ENCODE measurements around the gene C3orf18. TPM values are rescaled to one million over a fixed set of nuclear protein-coding genes. Genes with fewer than 3 reads are reported as not detected.
A peak's percentile ranks its signal among the peaks of the same experiment; 100 is the strongest.

C3orf18 gene
- polyA plus RNA-seq, 1 donor from 2014 or later: 39.9 TPM

GRCh38 chr3:50572158-50572557 is 4.6 kb upstream of the C3orf18 start:
- H4K20me1 ChIP-seq (ENCODE audit: insufficient read depth): no peaks in the 10 kb centered on the region
- H3K9me2 ChIP-seq (ENCODE audit: insufficient read depth, low read length): no peaks in the 10 kb centered on the region
- H3K36me3 ChIP-seq (ENCODE audit: insufficient read depth, low read length): no peaks in the 10 kb centered on the region
- H3K79me2 ChIP-seq (replicated peaks; ENCODE audit: insufficient read depth, low read length): no peaks in the 10 kb centered on the region
- H3K9me3 ChIP-seq (ENCODE audit: low read length): no peaks in the 10 kb centered on the region
- TF ChIP-seq EP300 (conservative IDR thresholded peaks at IDR 0.05; ENCODE audit: poor library complexity, severe bottlenecking): no peak
- peak; percentile 6 for TF ChIP-seq SMC3 (conservative IDR thresholded peaks at IDR 0.05; ENCODE audit: poor library complexity)
- no peak for TF ChIP-seq POLR2AphosphoS5 (IDR thresholded peaks at IDR 0.05)
- TF ChIP-seq CTCF (IDR thresholded peaks at IDR 0.05; ENCODE audit: poor library complexity, severe bottlenecking): peak; percentile 50
- TF ChIP-seq, protein P1, sequence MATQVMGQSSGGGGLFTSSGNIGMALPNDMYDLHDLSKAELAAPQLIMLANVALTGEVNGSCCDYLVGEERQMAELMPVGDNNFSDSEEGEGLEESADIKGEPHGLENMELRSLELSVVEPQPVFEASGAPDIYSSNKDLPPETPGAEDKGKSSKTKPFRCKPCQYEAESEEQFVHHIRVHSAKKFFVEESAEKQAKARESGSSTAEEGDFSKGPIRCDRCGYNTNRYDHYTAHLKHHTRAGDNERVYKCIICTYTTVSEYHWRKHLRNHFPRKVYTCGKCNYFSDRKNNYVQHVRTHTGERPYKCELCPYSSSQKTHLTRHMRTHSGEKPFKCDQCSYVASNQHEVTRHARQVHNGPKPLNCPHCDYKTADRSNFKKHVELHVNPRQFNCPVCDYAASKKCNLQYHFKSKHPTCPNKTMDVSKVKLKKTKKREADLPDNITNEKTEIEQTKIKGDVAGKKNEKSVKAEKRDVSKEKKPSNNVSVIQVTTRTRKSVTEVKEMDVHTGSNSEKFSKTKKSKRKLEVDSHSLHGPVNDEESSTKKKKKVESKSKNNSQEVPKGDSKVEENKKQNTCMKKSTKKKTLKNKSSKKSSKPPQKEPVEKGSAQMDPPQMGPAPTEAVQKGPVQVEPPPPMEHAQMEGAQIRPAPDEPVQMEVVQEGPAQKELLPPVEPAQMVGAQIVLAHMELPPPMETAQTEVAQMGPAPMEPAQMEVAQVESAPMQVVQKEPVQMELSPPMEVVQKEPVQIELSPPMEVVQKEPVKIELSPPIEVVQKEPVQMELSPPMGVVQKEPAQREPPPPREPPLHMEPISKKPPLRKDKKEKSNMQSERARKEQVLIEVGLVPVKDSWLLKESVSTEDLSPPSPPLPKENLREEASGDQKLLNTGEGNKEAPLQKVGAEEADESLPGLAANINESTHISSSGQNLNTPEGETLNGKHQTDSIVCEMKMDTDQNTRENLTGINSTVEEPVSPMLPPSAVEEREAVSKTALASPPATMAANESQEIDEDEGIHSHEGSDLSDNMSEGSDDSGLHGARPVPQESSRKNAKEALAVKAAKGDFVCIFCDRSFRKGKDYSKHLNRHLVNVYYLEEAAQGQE (IDR thresholded peaks at IDR 0.05; ENCODE audit: borderline replicate concordance): no peak
- TF ChIP-seq RAD21 (conservative IDR thresholded peaks at IDR 0.05): peak; percentile 49
- TF ChIP-seq EZH2 (IDR thresholded peaks at IDR 0.05; ENCODE audit: borderline replicate concordance, insufficient read depth, low read length, poor library complexity, severe bottlenecking): no peak
- no peak overlapping the region for H3K4me2 ChIP-seq (ENCODE audit: low read length)
- no peak overlapping the region for H3K4me3 ChIP-seq (ENCODE audit: low read length)
- no peak overlapping the region for H2AFZ ChIP-seq (ENCODE audit: low read depth, low read length)
- H3K27ac ChIP-seq (ENCODE audit: low read length): no peak overlapping the region
- no peak overlapping the region for H3K9ac ChIP-seq (ENCODE audit: low read length)
- H3K27me3 ChIP-seq (ENCODE audit: insufficient read depth, low read depth, low read length): no peaks in the 10 kb centered on the region
- H3F3A ChIP-seq (ENCODE audit: insufficient read depth, low read length, poor library complexity, severe bottlenecking): no peaks in the 10 kb centered on the region

- no peaks in the 10 kb centered on the region for H3K36me3 ChIP-seq (ENCODE audit: insufficient read depth, low read length)
- no peak overlapping the region for H3K4me2 ChIP-seq (ENCODE audit: low read length)
- H3K79me2 ChIP-seq (replicated peaks; ENCODE audit: insufficient read depth, low read length): no peaks in the 10 kb centered on the region
- TF ChIP-seq EZH2 (IDR thresholded peaks at IDR 0.05; ENCODE audit: borderline replicate concordance, insufficient read depth, low read length, poor library complexity, severe bottlenecking) (no peak), POLR2AphosphoS5 (IDR thresholded peaks at IDR 0.05) (no peak), TAF1 (IDR thresholded peaks at IDR 0.05; ENCODE audit: low read depth) (no peak), MXI1 (conservative IDR thresholded peaks at IDR 0.05; ENCODE audit: poor library complexity, severe bottlenecking) (no peak), CTCF (IDR thresholded peaks at IDR 0.05; ENCODE audit: poor library complexity, severe bottlenecking) (no peak), EP300 (conservative IDR thresholded peaks at IDR 0.05; ENCODE audit: poor library complexity, severe bottlenecking) (no peak), RAD21 (conservative IDR thresholded peaks at IDR 0.05) (no peak), SMC3 (conservative IDR thresholded peaks at IDR 0.05; ENCODE audit: poor library complexity) (no peak)
- TF ChIP-seq, protein P1 (IDR thresholded peaks at IDR 0.05; ENCODE audit: borderline replicate concordance): no peak
- no peak overlapping the region for H2AFZ ChIP-seq (ENCODE audit: low read depth, low read length)
- H3K27me3 ChIP-seq (ENCODE audit: insufficient read depth, low read depth, low read length): no peaks in the 10 kb centered on the region
- no peaks in the 10 kb centered on the region for H4K20me1 ChIP-seq (ENCODE audit: insufficient read depth)
- H3K9me2 ChIP-seq (ENCODE audit: insufficient read depth, low read length): no peaks in the 10 kb centered on the region
- H3K9me3 ChIP-seq (ENCODE audit: low read length): no peaks in the 10 kb centered on the region
- no peak overlapping the region for H3K27ac ChIP-seq (ENCODE audit: low read length)
- H3K4me3 ChIP-seq (ENCODE audit: low read length): no peak overlapping the region
- H3K9ac ChIP-seq (ENCODE audit: low read length): no peak overlapping the region
- no peaks in the 10 kb centered on the region for H3F3A ChIP-seq (ENCODE audit: insufficient read depth, low read length, poor library complexity, severe bottlenecking)
Observed at GRCh38 chr3:50571486-50571885, 3.9 kb upstream of the C3orf18 start.

Measured in neural cell (in vitro differentiated cells).